K562 (cell line): ENCODE measurements around the gene IRF2BP2. TPM values are rescaled to one million over a fixed set of nuclear protein-coding genes. Genes with fewer than 3 reads are reported as not detected.

ENCODE experiments used
- BRD9 ChIP-seq: fragments of 450-650 bp; IDR thresholded peaks from 2 replicates; pipeline ENCODE4 v1.6.1; 2018; ENCODE audit warnings: low read depth; ENCODE audit not compliant: partially characterized antibody
- CBX5 ChIP-seq: IDR thresholded peaks from 2 replicates; pipeline ENCODE4 v1.6.1; 2014; ENCODE audit warnings: low read depth, borderline replicate concordance
- DACH1 ChIP-seq: fragments of 450-650 bp; IDR thresholded peaks from 2 replicates; pipeline ENCODE4 v1.6.1; 2018; ENCODE audit not compliant: partially characterized antibody
- DMBX1 ChIP-seq: fragments of 250-450 bp; sonication (Bioruptor Pico); IDR thresholded peaks from 2 replicates; pipeline ENCODE4 v1.8.0; 2022; ENCODE audit warnings: inconsistent platforms, mild to moderate bottlenecking, moderate library complexity, borderline replicate concordance
- EP400 ChIP-seq: fragments of 450-650 bp; IDR thresholded peaks from 2 replicates; pipeline ENCODE4 v1.6.1; 2017; ENCODE audit warnings: antibody characterized with exemption, mild to moderate bottlenecking, moderate library complexity
- FOS ChIP-seq: IDR thresholded peaks from 3 replicates; pipeline ENCODE4 v1.6.1; 2011; ENCODE audit not compliant: insufficient read length; ENCODE audit errors: extremely low read depth
- HDAC3 ChIP-seq: fragments of 450-650 bp; IDR thresholded peaks from 2 replicates; pipeline ENCODE4 v1.6.1; 2018; ENCODE audit warnings: borderline replicate concordance, mild to moderate bottlenecking, moderate library complexity; ENCODE audit not compliant: partially characterized antibody
- HINFP ChIP-seq: fragments of 450-650 bp; conservative IDR thresholded peaks from 2 replicates; pipeline ENCODE4 v1.6.1; 2016; ENCODE audit warnings: missing genetic modification characterization, low read depth, mild to moderate bottlenecking, control low read depth, missing compliant biosample characterization
- HMGN3 ChIP-seq: IDR thresholded peaks from 2 replicates; pipeline ENCODE4 v1.6.1; 2011; ENCODE audit warnings: borderline replicate concordance, low read depth, mild to moderate bottlenecking, mixed read lengths, low read length; ENCODE audit not compliant: insufficient read length; ENCODE audit errors: extremely low read depth
- KDM5B ChIP-seq: fragments of 200-600 bp; sonication (generic); IDR thresholded peaks from 2 replicates; pipeline ENCODE4 v1.6.1; 2012; ENCODE audit warnings: low read depth, mild to moderate bottlenecking, moderate library complexity, low read length, control low read depth, inconsistent platforms; ENCODE audit not compliant: insufficient replicate concordance
- NFATC3 ChIP-seq: fragments of 450-650 bp; IDR thresholded peaks from 2 replicates; pipeline ENCODE4 v1.6.1; 2017; ENCODE audit warnings: mild to moderate bottlenecking
- NR3C1 ChIP-seq: sonication (generic); formaldehyde crosslinking; IDR thresholded peaks from 2 replicates; pipeline ENCODE4 v1.8.1; 2022; ENCODE audit warnings: missing genetic modification reagents
- SIRT6 ChIP-seq: IDR thresholded peaks from one replicate; pipeline ENCODE4 v1.6.1; 2012; ENCODE audit warnings: low read depth, mild to moderate bottlenecking, control low read depth, inconsistent platforms, low read length, moderate library complexity
- SRSF3 ChIP-seq: fragments of 200-400 bp; formaldehyde crosslinking; IDR thresholded peaks from 2 replicates; pipeline ENCODE4 v1.6.1; 2016; ENCODE audit warnings: mild to moderate bottlenecking, low read length, moderate library complexity; ENCODE audit not compliant: insufficient read depth
- TARDBP ChIP-seq: fragments of 450-650 bp; IDR thresholded peaks from 2 replicates; pipeline ENCODE4 v1.6.1; 2016
- TBL1XR1 ChIP-seq, 2 experiments: IDR thresholded peaks; 2 replicates each; pipeline ENCODE4 v1.6.1; 2012; ENCODE audit warnings: improper control_type of control experiment in 2 of 2, low read length in 2 of 2, mild to moderate bottlenecking in 1 of 2
- YY1 ChIP-seq, 3 experiments: IDR thresholded peaks; 2 replicates each; pipeline ENCODE4 v1.6.1; 2011; ENCODE audit warnings: low read length in 2 of 3, mild to moderate bottlenecking in 2 of 3, moderate library complexity in 2 of 3, borderline replicate concordance in 1 of 3, control low read depth in 1 of 3, low read depth in 1 of 3; ENCODE audit not compliant: insufficient read depth in 3 of 3, insufficient replicate concordance in 2 of 3, control insufficient read depth in 1 of 3, insufficient read length in 1 of 3; ENCODE audit errors: extremely low read depth in 1 of 3
- ZBTB8A ChIP-seq: fragments of 450-650 bp; IDR thresholded peaks from 2 replicates; pipeline ENCODE4 v1.6.1; 2018; ENCODE audit warnings: mild to moderate bottlenecking, moderate library complexity; ENCODE audit not compliant: partially characterized antibody
- ZEB2 ChIP-seq: fragments of 450-650 bp; IDR thresholded peaks from 2 replicates; pipeline ENCODE4 v1.6.1; 2016
- ZNF217 ChIP-seq: sonication (generic); formaldehyde crosslinking; IDR thresholded peaks from 2 replicates; pipeline ENCODE4 v1.8.0; 2022; ENCODE audit warnings: mild to moderate bottlenecking, missing genetic modification reagents
- ZNF583 ChIP-seq: fragments of 250-450 bp; sonication (Bioruptor Pico); IDR thresholded peaks from 2 replicates; pipeline ENCODE4 v1.4.0; 2020
- ZNF764 ChIP-seq: fragments of 250-450 bp; sonication (Bioruptor Pico); IDR thresholded peaks from 2 replicates; pipeline ENCODE4 v1.4.0; 2020; ENCODE audit warnings: low read depth, mild to moderate bottlenecking, moderate library complexity
- ZNF766 ChIP-seq: fragments of 200-800 bp; sonication (Bioruptor generic); conservative IDR thresholded peaks from 2 replicates; pipeline ENCODE4 v1.6.1; 2016; ENCODE audit warnings: missing genetic modification characterization, missing compliant biosample characterization
- ZSCAN29 ChIP-seq: fragments of 450-650 bp; IDR thresholded peaks from 2 replicates; pipeline ENCODE4 v1.6.1; 2017
- polyA plus RNA-seq, 8 experiments: library from polyadenylated mRNA; depleted of rRNA in 4 of 8; stranded (reverse) in 5 of 8; unstranded in 3 of 8; fragments of >200 nt; fragmentation: Nextera tagmentation in 2 of 8; fragmentation: Illumina TruSeq in 1 of 8; extraction: Ambion mirVana in 2 of 8; extraction: Trizol in 1 of 8; gene quantifications; 2 replicates each; pipeline versions ENCODE4 v1.2.1 to v1.2.3, GENCODE V29; 2011 to 2014; ENCODE audit warnings: inconsistent platforms in 1 of 8, missing spikeins in 1 of 8
- total RNA-seq, 7 experiments: library from RNA; depleted of rRNA in 6 of 7; stranded (reverse); fragments of >200 nt in 6 of 7; fragmentation: Illumina TruSeq in 2 of 7; extraction: Trizol in 2 of 7; gene quantifications; 2 replicates each; pipeline versions ENCODE4 v1.2.1 to v1.2.3, GENCODE V29; 2011 to 2021; ENCODE audit warnings: low replicate concordance in 1 of 7
- TF ChIP-seq, protein P1 (sequence below), 2 experiments: fragments of 450-650 bp in 1 of 2; IDR thresholded peaks; 2 replicates each; pipeline ENCODE4 v1.6.1; 2011 to 2017; ENCODE audit warnings: low read depth in 2 of 2, antibody characterized with exemption in 1 of 2, borderline replicate concordance in 1 of 2, low read length in 1 of 2, mild to moderate bottlenecking in 1 of 2, mixed read lengths in 1 of 2; ENCODE audit not compliant: control insufficient read depth in 1 of 2

IRF2BP2 gene
- total and polyA plus RNA-seq, 9 of the 15 experiments (the other 6 are each of a cell fraction or from before 2014, with no cell fraction given) = 7.7 to 68.6 (median 22.1) TPM

DNA sequence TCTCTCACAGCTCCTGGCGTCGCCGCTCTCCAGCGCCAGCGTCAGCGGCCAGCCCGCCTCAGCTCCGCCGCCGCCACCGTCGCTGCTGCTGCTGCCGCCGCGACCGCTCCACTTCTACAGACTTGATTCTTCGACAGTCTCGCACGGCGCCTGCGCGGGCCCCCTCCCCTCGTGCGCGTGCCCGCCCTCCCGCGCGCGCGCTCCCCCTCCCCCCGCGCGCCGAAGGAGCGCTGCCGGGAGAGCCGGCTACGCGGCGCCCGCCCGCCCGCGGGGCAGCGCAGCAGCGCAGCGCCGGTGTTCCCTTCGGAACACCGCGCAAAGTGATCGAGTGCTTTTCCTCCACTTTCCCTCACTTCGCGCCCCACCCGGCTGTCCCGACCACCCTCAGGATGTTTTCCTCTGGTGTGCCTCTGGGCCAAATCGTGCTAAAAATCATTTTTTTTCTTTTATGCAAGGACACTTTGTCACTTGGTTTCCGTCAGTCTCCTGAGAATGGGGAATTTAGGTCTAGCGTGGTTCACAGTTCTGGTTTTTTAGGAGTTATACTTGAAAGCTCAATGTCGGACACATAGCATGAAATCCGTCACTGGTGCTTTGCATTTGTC lies at the start of gene IRF2BP2 (continued):
- TF ChIP-seq NFATC3 = no peak
- TF ChIP-seq FOS = no peak
- TF ChIP-seq HDAC3 = no peak
- no peak; the same call in 1 of the 2 replicates for TF ChIP-seq EP400
- TF ChIP-seq NR3C1 (CRISPR knock-in tag) = no peak; the same call in 1 of the 2 replicates
- TF ChIP-seq, protein P1, sequence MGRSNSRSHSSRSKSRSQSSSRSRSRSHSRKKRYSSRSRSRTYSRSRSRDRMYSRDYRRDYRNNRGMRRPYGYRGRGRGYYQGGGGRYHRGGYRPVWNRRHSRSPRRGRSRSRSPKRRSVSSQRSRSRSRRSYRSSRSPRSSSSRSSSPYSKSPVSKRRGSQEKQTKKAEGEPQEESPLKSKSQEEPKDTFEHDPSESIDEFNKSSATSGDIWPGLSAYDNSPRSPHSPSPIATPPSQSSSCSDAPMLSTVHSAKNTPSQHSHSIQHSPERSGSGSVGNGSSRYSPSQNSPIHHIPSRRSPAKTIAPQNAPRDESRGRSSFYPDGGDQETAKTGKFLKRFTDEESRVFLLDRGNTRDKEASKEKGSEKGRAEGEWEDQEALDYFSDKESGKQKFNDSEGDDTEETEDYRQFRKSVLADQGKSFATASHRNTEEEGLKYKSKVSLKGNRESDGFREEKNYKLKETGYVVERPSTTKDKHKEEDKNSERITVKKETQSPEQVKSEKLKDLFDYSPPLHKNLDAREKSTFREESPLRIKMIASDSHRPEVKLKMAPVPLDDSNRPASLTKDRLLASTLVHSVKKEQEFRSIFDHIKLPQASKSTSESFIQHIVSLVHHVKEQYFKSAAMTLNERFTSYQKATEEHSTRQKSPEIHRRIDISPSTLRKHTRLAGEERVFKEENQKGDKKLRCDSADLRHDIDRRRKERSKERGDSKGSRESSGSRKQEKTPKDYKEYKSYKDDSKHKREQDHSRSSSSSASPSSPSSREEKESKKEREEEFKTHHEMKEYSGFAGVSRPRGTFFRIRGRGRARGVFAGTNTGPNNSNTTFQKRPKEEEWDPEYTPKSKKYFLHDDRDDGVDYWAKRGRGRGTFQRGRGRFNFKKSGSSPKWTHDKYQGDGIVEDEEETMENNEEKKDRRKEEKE (IDR thresholded peaks at IDR 0.05; ENCODE audit: borderline replicate concordance in 1 of 2, control insufficient read depth in 1 of 2, low read depth in 2 of 2, low read length in 1 of 2) = no peak
- peak; percentile 93 for TF ChIP-seq ZNF766 (CRISPR knock-in tag)
- no peak for TF ChIP-seq ZNF764 (CRISPR knock-in tag)
- TF ChIP-seq BRD9 = peak; percentile 75
- TF ChIP-seq ZNF217 (CRISPR knock-in tag) = no peak
- TF ChIP-seq YY1 (IDR thresholded peaks at IDR 0.05; ENCODE audit: borderline replicate concordance in 1 of 3, control insufficient read depth in 1 of 3, extremely low read depth in 1 of 3, insufficient read depth in 3 of 3, insufficient read length in 1 of 3, insufficient replicate concordance in 2 of 3, low read depth in 1 of 3, low read length in 2 of 3) = peak in 2 of 3 experiments; percentile 54 to 74
- no peak for TF ChIP-seq HINFP (tag)
- TF ChIP-seq HMGN3 = no peak
- peak; percentile 11 for TF ChIP-seq KDM5B
- no peak; the same call in 1 of the 2 replicates for TF ChIP-seq DMBX1 (CRISPR knock-in tag)
- TF ChIP-seq SIRT6 = no peak
- TF ChIP-seq ZNF583 (CRISPR knock-in tag) = no peak
- no peak for TF ChIP-seq TARDBP
- no peak for TF ChIP-seq SRSF3
- no peak; a peak in 1 of 4 replicates for TF ChIP-seq TBL1XR1 (IDR thresholded peaks at IDR 0.05; ENCODE audit: low read length in 2 of 2)
- peak; percentile 52; the same call in 1 of the 2 replicates for TF ChIP-seq ZSCAN29
- TF ChIP-seq ZEB2 = no peak
- no peak for TF ChIP-seq DACH1
- TF ChIP-seq CBX5 = 0 out of 2 replicates have a peak, but pooled peaks have one; percentile 14
- TF ChIP-seq ZBTB8A = no peak
